PC-9 (cell line): ENCODE data around the gene NEIL3. TPM values are rescaled to one million over a fixed set of nuclear protein-coding genes. Genes with fewer than 3 reads are reported as not detected.

Experiments
- BruUV-seq: library from RNA; stranded (reverse); fragments of 400-500 nt; replicated peaks from 2 replicates; lab custom pipeline; 2021; lab: Mats Ljungman, UMichigan
- CTCF ChIA-PET: fragments of 300-600 bp; sonication (Branson Sonifier 250); formaldehyde crosslinking; loops from one replicate; lab custom pipeline; 2022; ENCODE audit warnings: antibody characterized with exemption; lab: Charles Lee
- POLR2A ChIA-PET: fragments of 300-600 bp; sonication (Branson Sonifier 250); formaldehyde crosslinking; loops from one replicate; lab custom pipeline; 2022; ENCODE audit warnings: antibody characterized with exemption; ENCODE audit not compliant: unreplicated experiment; lab: Charles Lee
- DNase-seq, 2 experiments: peaks; one replicate each; pipeline versions ENCODE4 v3.0.0 to v3.0.0-alpha.2; 2015 to 2022; ENCODE audit warnings: mixed read lengths in 1 of 2
- H2AFZ ChIP-seq: fragments of 200-600 bp; sonication (generic); 2 replicates; pipeline ENCODE4 v1.8.1; 2017; ENCODE audit warnings: antibody characterized with exemption
- H3F3A ChIP-seq: fragments of 200-600 bp; sonication (generic); 2 replicates; pipeline ENCODE4 v1.8.1; 2017; ENCODE audit warnings: antibody characterized with exemption, mild to moderate bottlenecking, low read depth; ENCODE audit not compliant: insufficient read depth
- H3K27ac ChIP-seq: fragments of 200-600 bp; sonication (generic); 2 replicates; pipeline ENCODE4 v1.6.1; 2016; ENCODE audit warnings: mixed run types
- H3K27me3 ChIP-seq: fragments of 200-600 bp; sonication (generic); 2 replicates; pipeline ENCODE4 v1.6.1; 2016; ENCODE audit warnings: low read depth, mixed run types; ENCODE audit not compliant: insufficient read depth
- H3K36me3 ChIP-seq: fragments of 200-600 bp; sonication (generic); 2 replicates; pipeline ENCODE4 v1.6.1; 2016; ENCODE audit warnings: low read depth, mixed run types
- H3K4me1 ChIP-seq: fragments of 200-600 bp; sonication (generic); replicated peaks from 2 replicates; pipeline ENCODE4 v1.6.1; 2016; ENCODE audit warnings: mixed run types; ENCODE audit not compliant: insufficient read depth
- H3K4me2 ChIP-seq: fragments of 200-600 bp; sonication (generic); 2 replicates; pipeline ENCODE4 v1.6.1; 2017; ENCODE audit warnings: mixed run types
- H3K4me3 ChIP-seq: fragments of 200-600 bp; sonication (generic); 2 replicates; pipeline ENCODE4 v1.6.1; 2016; ENCODE audit warnings: mixed run types
- H3K79me2 ChIP-seq: fragments of 200-600 bp; sonication (generic); 2 replicates; pipeline ENCODE4 v1.6.1; 2017; ENCODE audit warnings: low read depth, mixed run types
- H3K9me2 ChIP-seq: fragments of 200-600 bp; sonication (generic); 2 replicates; pipeline ENCODE4 v1.8.1; 2017; ENCODE audit warnings: mild to moderate bottlenecking; ENCODE audit not compliant: insufficient read depth
- H3K9me3 ChIP-seq: fragments of 200-600 bp; sonication (generic); 2 replicates; pipeline ENCODE4 v1.8.1; 2016; ENCODE audit warnings: low read depth; ENCODE audit not compliant: insufficient read depth
- H4K20me1 ChIP-seq: fragments of 200-600 bp; sonication (generic); 2 replicates; pipeline ENCODE4 v1.8.1; 2017; ENCODE audit not compliant: insufficient read depth
- CTCF ChIP-seq: fragments of 200-600 bp; sonication (generic); conservative IDR thresholded peaks from 2 replicates; pipeline ENCODE4 v1.6.1; 2017; ENCODE audit warnings: mixed run types, antibody characterized with exemption, mild to moderate bottlenecking, moderate library complexity
- EZH2 ChIP-seq: fragments of 200-600 bp; sonication (generic); IDR thresholded peaks from 2 replicates; pipeline ENCODE4 v1.8.0; 2017; ENCODE audit warnings: antibody characterized with exemption, low read depth
- intact Hi-C: fragments of 100-400 bp; cut with micrococcal nuclease; formaldehyde crosslinking; loops from one replicate; pipeline ENCODE4 v1.10.0; 2022; ENCODE audit not compliant: unreplicated experiment
- total RNA-seq: library from RNA; stranded (reverse); gene quantifications from 2 replicates; pipeline ENCODE4 v1.2.3, GENCODE V29; 2021

Gene NEIL3
- total RNA-seq, 1 experiment from 2014 or later = 16.2 TPM

- Histone ChIP-seq H3K27ac (no peak overlapping the region), H4K20me1 (no peaks in the 10 kb centered on the region), H3K36me3 (no peaks in the 10 kb centered on the region), H3K27me3 (no peaks in the 10 kb centered on the region), H3K4me2 (no peak overlapping the region), H3K9me2 (no peaks in the 10 kb centered on the region), H3K4me3 (no peak overlapping the region), H2AFZ (no peak overlapping the region), H3K9me3 (no peaks in the 10 kb centered on the region), H3K4me1 (no peaks in the 10 kb centered on the region), H3K79me2 (no peaks in the 10 kb centered on the region), H3F3A (no peaks in the 10 kb centered on the region)
- no TSS peak for BruUV-seq
- DNase-seq = no peak
- TF ChIP-seq EZH2 (no peak), CTCF (no peak)
- intact Hi-C loops = no loop called here
- CTCF ChIA-PET = no interaction called here
- POLR2A ChIA-PET = no interaction called here
Observed at GRCh38 chr4:177385576-177386277, 76.1 kb downstream of the NEIL3 start.

DNA sequence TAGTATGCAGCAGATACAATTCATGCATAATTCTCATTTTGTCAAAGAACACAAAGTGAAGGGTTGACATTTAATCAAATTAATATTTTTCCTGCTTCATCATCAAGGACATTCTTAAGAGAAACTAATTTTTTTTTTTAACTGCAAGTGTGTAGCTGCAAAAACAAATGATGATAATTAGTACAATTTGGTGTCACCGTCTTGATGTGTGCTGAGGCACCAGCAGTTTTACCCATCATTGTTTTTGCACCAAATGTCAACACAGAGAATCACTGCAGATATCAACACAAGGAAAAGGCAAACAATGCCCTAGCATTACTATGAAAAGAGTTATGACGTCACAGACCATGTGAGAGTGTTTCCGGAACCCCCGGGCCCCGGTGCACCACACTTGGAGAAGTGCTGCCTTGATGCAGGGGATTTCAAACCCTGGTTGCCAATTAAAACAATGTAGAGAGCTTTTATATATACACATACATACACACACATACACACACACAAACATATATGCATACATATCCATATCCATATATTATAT lies 76.7 kb downstream of the NEIL3 start:
- no peak for DNase-seq
- Histone ChIP-seq H2AFZ (no peak overlapping the region), H3K36me3 (no peaks in the 10 kb centered on the region), H4K20me1 (no peaks in the 10 kb centered on the region), H3K27ac (no peak overlapping the region), H3K79me2 (no peaks in the 10 kb centered on the region), H3F3A (no peaks in the 10 kb centered on the region), H3K9me2 (no peaks in the 10 kb centered on the region), H3K4me1 (no peaks in the 10 kb centered on the region), H3K9me3 (no peaks in the 10 kb centered on the region), H3K27me3 (no peaks in the 10 kb centered on the region), H3K4me3 (no peak overlapping the region), H3K4me2 (no peak overlapping the region)
- POLR2A ChIA-PET = interaction anchor here (0.6 kb wide), 1 partner anchor 55 kb away, joined by 8 read pairs; no protein-coding TSS in a partner anchor
- BruUV-seq = no TSS peak
- intact Hi-C loops = no loop called here
- TF ChIP-seq EZH2 (no peak), CTCF (no peak)
- CTCF ChIA-PET = no interaction called here

- intact Hi-C loops = no loop called here
- no peak for DNase-seq
- TF ChIP-seq CTCF = no peak
- no peak for TF ChIP-seq EZH2
- CTCF ChIA-PET = no interaction called here
- H3K9me2 ChIP-seq = no peaks in the 10 kb centered on the region
- H3F3A ChIP-seq = no peaks in the 10 kb centered on the region
- no peaks in the 10 kb centered on the region for H3K36me3 ChIP-seq
- no peaks in the 10 kb centered on the region for H3K27me3 ChIP-seq
- no TSS peak for BruUV-seq
- H3K79me2 ChIP-seq = no peaks in the 10 kb centered on the region
- H3K4me3 ChIP-seq = no peak overlapping the region
- POLR2A ChIA-PET = interaction anchor here (0.6 kb wide), 1 partner anchor 141 kb away, joined by 3 read pairs; no protein-coding TSS in a partner anchor
- H3K27ac ChIP-seq = no peak overlapping the region
- H3K9me3 ChIP-seq = no peaks in the 10 kb centered on the region
- H3K4me2 ChIP-seq = no peak overlapping the region
- no peak overlapping the region for H2AFZ ChIP-seq
- no peaks in the 10 kb centered on the region for H3K4me1 ChIP-seq
- H4K20me1 ChIP-seq = no peaks in the 10 kb centered on the region
Observed at GRCh38 chr4:177391287-177391686, 81.6 kb downstream of the NEIL3 start.
